Measurements from ENCODE around the gene HMGCL. TPM values are rescaled to one million over a fixed set of nuclear protein-coding genes. Genes with fewer than 3 reads are reported as not detected.

HMGCL gene
- total and polyA plus RNA-seq, 2 donors from 2014 or later: 51.5 to 205 TPM

DNA sequence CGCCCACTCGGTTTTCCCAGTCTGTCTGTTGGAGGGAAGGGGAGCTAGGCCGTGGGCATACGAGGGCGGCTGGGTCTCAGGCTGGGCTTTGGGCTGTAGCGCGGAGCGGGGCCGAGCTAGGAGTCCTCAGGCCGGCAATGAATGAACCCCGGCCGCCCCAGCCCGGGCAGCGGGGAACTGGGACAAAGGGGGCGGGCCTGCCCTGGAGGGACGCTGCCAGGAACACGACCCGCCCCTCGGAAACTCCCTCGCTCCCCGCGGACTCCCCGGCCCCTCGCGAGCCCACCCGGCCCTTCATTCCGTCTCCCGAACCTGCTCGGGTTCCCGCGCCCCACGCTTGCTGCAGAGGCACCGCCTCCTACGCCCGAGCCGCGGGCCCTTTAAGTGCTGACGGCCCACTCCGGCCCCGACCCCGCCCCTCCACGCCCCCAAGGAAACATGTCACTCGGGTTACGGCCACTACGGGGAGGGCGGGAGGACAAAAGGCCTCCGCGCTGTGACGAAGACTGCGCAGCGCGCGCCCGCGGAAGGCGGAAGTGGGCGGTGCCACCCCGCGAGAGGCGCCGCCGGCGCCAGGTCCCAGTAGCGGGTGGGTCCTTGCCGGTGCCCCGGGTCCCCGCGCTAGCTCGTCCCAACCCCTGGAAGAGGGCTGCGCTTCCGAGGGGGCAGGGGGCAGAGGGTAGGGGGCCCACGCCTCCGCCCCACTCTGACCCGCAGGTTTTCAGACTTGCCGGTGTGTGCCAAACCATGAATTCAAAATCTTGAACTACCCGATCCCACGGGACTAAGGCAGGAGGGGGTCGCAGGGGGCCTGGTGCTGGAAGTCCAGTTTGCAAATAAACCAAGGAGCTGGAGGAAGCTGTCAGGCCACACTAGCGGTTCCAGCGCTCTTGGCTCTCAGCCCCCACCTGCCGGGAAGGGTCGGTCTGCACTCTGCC lies 24.6 kb downstream of the HMGCL start, which contains the start of gene GALE:
GALE (minus strand) TSS at position 355 of the 938 bp plus-strand sequence. CDS start 1,747 bp downstream, outside the sequence.
- Histone ChIP-seq H3K9ac (ENCODE audit: low read length in 3 of 3) (peak within 1 kb of the TSS; percentile 41 to 87 (median 84)), H3K9me3 (ENCODE audit: control insufficient read depth in 2 of 3, insufficient read depth in 1 of 3, low read length in 3 of 3) (no peaks in the 10 kb centered on the region), H3K27me3 (ENCODE audit: control insufficient read depth, insufficient read depth, low read length) (no peaks in the 10 kb centered on the region), H3K36me3 (ENCODE audit: control insufficient read depth in 2 of 3, insufficient read depth in 3 of 3, low read length in 3 of 3) (peaks cover 0 to 14% (median 3%) of the 10 kb centered on the region in 3 donors), H3K4me3 (ENCODE audit: low read length in 3 of 3) (peak within 1 kb of the TSS; percentile 72 to 87 (median 76)), H3K27ac (ENCODE audit: low read depth in 2 of 2, low read length in 2 of 2) (peak within 1 kb of the TSS; percentile 95 to 96), H3K4me1 (ENCODE audit: control insufficient read depth in 2 of 3, insufficient read depth in 2 of 3, low read depth in 1 of 3, low read length in 3 of 3) (peaks cover 0 to 25% (median 14%) of the 10 kb centered on the region in 3 donors)
- DNase-seq: peak; percentile 96 to 99 (median 98)
- TF ChIP-seq, protein P1, sequence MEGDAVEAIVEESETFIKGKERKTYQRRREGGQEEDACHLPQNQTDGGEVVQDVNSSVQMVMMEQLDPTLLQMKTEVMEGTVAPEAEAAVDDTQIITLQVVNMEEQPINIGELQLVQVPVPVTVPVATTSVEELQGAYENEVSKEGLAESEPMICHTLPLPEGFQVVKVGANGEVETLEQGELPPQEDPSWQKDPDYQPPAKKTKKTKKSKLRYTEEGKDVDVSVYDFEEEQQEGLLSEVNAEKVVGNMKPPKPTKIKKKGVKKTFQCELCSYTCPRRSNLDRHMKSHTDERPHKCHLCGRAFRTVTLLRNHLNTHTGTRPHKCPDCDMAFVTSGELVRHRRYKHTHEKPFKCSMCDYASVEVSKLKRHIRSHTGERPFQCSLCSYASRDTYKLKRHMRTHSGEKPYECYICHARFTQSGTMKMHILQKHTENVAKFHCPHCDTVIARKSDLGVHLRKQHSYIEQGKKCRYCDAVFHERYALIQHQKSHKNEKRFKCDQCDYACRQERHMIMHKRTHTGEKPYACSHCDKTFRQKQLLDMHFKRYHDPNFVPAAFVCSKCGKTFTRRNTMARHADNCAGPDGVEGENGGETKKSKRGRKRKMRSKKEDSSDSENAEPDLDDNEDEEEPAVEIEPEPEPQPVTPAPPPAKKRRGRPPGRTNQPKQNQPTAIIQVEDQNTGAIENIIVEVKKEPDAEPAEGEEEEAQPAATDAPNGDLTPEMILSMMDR (IDR thresholded peaks at IDR 0.05; ENCODE audit: borderline replicate concordance, extremely low read depth, insufficient read depth): no peak
- FAIRE-seq: no peak
- intact Hi-C loops (cut with DNase I): no loop called here

DNA sequence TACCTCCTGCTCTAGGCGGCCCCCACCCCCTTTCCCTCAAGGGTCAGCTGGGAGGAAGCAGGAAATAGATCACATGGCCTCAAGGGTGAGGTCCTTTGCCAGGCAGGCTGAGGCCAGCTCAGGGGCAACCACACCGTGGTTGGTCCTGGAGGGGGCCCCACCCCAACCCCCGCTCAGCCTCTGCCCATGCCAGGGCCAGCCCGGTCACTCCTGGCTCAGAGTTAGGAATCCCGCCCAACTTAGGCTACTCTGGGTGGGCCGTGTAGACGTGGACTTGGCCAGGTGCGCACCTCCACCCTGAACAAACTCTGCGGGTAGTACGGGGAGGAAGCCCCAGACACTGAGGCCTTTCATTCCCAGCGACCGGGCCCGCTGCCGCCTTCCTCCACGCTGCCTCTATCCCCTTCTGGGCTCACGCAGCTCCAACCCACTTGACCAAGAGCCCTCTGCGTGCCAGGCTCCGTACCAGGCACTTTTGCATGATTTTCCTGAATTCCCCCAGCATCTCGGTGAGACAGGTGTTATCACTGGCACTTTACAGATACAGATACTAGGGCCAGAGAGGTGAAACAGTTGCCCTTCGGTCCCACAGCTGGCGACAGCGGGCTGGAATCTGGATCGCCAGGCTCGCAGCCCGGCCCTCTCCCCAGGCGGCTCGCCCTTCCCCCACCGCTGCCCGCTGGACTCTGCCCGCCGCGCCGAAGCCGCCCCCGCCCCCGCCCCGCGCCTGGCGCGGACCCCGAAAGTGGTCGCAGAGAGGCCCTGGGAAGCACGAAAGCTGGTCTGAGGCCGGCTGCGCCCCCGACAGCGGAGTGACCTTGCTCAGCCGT lies 25.4 kb downstream of the HMGCL start:
- H3K27ac ChIP-seq (ENCODE audit: low read depth in 2 of 2, low read length in 2 of 2): peak overlapping the region; percentile 95 to 96

DNA sequence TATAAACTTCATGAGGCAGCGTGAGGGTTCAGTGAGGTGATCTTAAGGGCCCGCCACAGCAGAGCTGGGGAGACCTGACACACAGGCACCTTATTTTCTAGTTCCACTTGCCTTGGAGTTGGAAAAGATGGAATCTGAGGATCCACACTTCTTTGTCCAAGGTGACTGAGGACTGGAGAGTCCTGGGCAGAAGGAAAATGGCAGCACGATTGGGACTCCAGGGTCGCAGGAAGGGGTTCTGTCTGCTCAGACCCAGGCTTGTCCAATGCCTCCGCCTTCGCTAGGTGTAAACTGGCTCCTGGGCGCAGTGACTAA lies 26.0 kb downstream of the HMGCL start:
- TF ChIP-seq, protein P1 (IDR thresholded peaks at IDR 0.05; ENCODE audit: borderline replicate concordance, extremely low read depth, insufficient read depth): no peak
- Histone ChIP-seq H3K4me1 (ENCODE audit: control insufficient read depth in 2 of 3, insufficient read depth in 2 of 3, low read depth in 1 of 3, low read length in 3 of 3) (peaks cover 0 to 27% (median 14%) of the 10 kb centered on the region in 3 donors), H3K36me3 (ENCODE audit: control insufficient read depth in 2 of 3, insufficient read depth in 3 of 3, low read length in 3 of 3) (peaks cover 0 to 14% (median 3%) of the 10 kb centered on the region in 3 donors), H3K27me3 (ENCODE audit: control insufficient read depth, insufficient read depth, low read length) (no peaks in the 10 kb centered on the region), H3K4me3 (ENCODE audit: low read length in 3 of 3) (peak overlapping the region in 2 of 3 donors; percentile 76 to 87), H3K9ac (ENCODE audit: low read length in 3 of 3) (peak overlapping the region in 1 of 3 donors; percentile 38), H3K27ac (ENCODE audit: low read depth in 2 of 2, low read length in 2 of 2) (peak overlapping the region; percentile 95 to 96), H3K9me3 (ENCODE audit: control insufficient read depth in 2 of 3, insufficient read depth in 1 of 3, low read length in 3 of 3) (no peaks in the 10 kb centered on the region)
- DNase-seq (no peak), FAIRE-seq (no peak)
- intact Hi-C loops (cut with DNase I): no loop called here

More for the DNA sequence above, 25.4 kb downstream of the HMGCL start:
- peaks cover 0 to 25% (median 14%) of the 10 kb centered on the region in 3 donors for H3K4me1 ChIP-seq (ENCODE audit: control insufficient read depth in 2 of 3, insufficient read depth in 2 of 3, low read depth in 1 of 3, low read length in 3 of 3)
- H3K9me3 ChIP-seq (ENCODE audit: control insufficient read depth in 2 of 3, insufficient read depth in 1 of 3, low read length in 3 of 3): no peaks in the 10 kb centered on the region
- H3K4me3 ChIP-seq (ENCODE audit: low read length in 3 of 3): peak overlapping the region; percentile 50 to 87 (median 76)
- intact Hi-C loops (cut with DNase I): no loop called here
- DNase-seq: peak; percentile 65 to 96 (median 68)
- H3K9ac ChIP-seq (ENCODE audit: low read length in 3 of 3): peak overlapping the region; percentile 41 to 78 (median 73)
- TF ChIP-seq, protein P1 (IDR thresholded peaks at IDR 0.05; ENCODE audit: borderline replicate concordance, extremely low read depth, insufficient read depth): no peak
- no peak for FAIRE-seq
- peaks cover 0 to 14% (median 3%) of the 10 kb centered on the region in 3 donors for H3K36me3 ChIP-seq (ENCODE audit: control insufficient read depth in 2 of 3, insufficient read depth in 3 of 3, low read length in 3 of 3)
- no peaks in the 10 kb centered on the region for H3K27me3 ChIP-seq (ENCODE audit: control insufficient read depth, insufficient read depth, low read length)
